SK-N-MC (cell line): ENCODE measurements around the gene STX8.
"Not testable (repeated sequence)": the region's sequence is repeated elsewhere in the genome, so short reads cannot be mapped to it uniquely, and the experiment has no call there.

Experiments used
- DNase-seq: peaks from one replicate; pipeline ENCODE4 v3.0.0-alpha.2; 2011; ENCODE audit warnings: low read depth, low spot score
- H3K27ac ChIP-seq: fragments of 200-600 bp; sonication (generic); 2 replicates; pipeline ENCODE4 v1.5.1; 2016; ENCODE audit warnings: mixed run types
- H3K36me3 ChIP-seq: fragments of 200-600 bp; sonication (generic); 2 replicates; pipeline ENCODE4 v1.6.1; 2017; ENCODE audit warnings: antibody characterized with exemption, low read length, mixed read lengths; ENCODE audit not compliant: insufficient read depth
- H3K4me3 ChIP-seq: fragments of 200-600 bp; sonication (generic); 2 replicates; pipeline ENCODE4 v1.5.1; 2016
- H3K9ac ChIP-seq: fragments of 200-600 bp; sonication (generic); 2 replicates; pipeline ENCODE4 v1.8.0; 2017; ENCODE audit warnings: mixed run types, mixed read lengths; ENCODE audit not compliant: insufficient read length
- H3K9me3 ChIP-seq: fragments of 200-600 bp; sonication (generic); 2 replicates; pipeline ENCODE4 v1.6.1; 2017; ENCODE audit warnings: low read depth, mild to moderate bottlenecking, antibody characterized with exemption, low read length, moderate library complexity, mixed read lengths
- EZH2 ChIP-seq: fragments of 200-600 bp; sonication (generic); IDR thresholded peaks from one replicate; pipeline ENCODE4 v1.6.1; 2017; ENCODE audit warnings: antibody characterized with exemption
- FOXP2 ChIP-seq: optimal IDR thresholded peaks from 2 replicates; pipeline ENCODE3; 2011; ENCODE audit warnings: mild to moderate bottlenecking, moderate library complexity; ENCODE audit not compliant: insufficient read depth; ENCODE audit errors: extremely low read length, control extremely low read depth
- POLR2AphosphoS5 ChIP-seq: IDR thresholded peaks from 2 replicates; pipeline ENCODE4 v1.6.1; 2012; ENCODE audit warnings: mild to moderate bottlenecking, low read depth, low read length, borderline replicate concordance

The STX8 gene

DNA sequence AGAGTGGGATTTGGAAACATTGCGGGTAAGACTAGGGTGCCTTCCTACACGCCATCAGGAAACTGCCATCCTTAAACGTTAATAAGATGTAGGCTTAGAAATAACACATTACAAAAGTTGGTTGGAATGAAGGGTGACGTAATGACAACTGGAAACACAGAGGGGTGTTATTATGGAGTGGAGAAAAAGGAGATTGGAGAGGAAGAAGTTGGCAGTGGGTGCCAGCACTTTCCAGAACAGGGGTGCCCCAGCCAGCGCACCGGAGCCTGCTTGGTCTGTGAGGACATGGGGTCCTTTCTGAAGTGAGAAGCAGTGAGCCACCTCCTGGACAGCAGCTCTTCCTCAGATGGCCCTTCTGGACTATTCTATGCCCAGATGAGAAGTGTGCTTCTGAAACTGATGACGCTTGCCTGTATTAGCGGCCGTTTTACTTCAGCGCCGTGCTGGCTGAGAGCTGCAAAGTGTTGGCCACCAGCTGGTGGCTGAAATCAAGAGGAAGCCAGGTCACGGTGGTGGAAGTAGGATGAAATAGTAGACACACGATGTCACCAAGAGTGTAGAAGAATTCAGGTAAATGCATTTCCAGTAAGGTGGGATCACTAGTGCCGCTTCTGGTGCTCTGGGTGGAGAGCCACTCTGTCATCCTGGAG, 309.5 kb downstream of the STX8 start:
- no peak overlapping the region for H3K9ac ChIP-seq
- no peaks in the 10 kb centered on the region for H3K36me3 ChIP-seq
- TF ChIP-seq FOXP2 (no peak), EZH2 (no peak), POLR2AphosphoS5 (no peak)
- DNase-seq: no peak
- no peak overlapping the region for H3K4me3 ChIP-seq
- no peak overlapping the region for H3K27ac ChIP-seq
- H3K9me3 ChIP-seq: no peaks in the 10 kb centered on the region

GRCh38 chr17:9261081-9262012, 314.3 kb downstream of the STX8 start:
- no peaks in the 10 kb centered on the region for H3K36me3 ChIP-seq
- H3K9ac ChIP-seq: no peak overlapping the region
- H3K9me3 ChIP-seq: no peaks in the 10 kb centered on the region
- no peak for TF ChIP-seq POLR2AphosphoS5
- no peak for TF ChIP-seq EZH2
- no peak for TF ChIP-seq FOXP2
- no peak overlapping the region for H3K4me3 ChIP-seq
- no peak for DNase-seq
- no peak overlapping the region for H3K27ac ChIP-seq

DNA sequence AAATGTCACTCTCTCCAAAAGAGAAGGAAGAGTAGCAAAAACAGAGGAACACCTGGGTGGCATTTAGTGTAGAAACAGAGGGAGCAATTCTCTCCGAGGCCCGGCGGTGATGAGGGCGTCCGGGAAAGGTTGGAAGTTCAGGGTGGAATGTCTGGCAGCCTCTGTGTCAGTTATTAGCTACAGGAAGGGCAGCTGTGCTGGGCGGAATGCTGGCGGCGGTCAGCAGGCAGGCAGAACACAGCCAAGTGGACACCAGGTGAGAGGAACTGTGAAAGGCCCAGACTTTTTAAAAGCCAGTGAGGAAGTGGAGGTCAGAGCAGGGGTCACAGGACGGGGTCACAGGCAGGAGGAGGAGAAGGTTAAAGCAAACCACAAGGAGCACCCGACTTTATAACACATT, 316.2 kb downstream of the STX8 start:
- TF ChIP-seq EZH2 (no peak), POLR2AphosphoS5 (no peak), FOXP2 (no peak)
- DNase-seq: no peak
- Histone ChIP-seq H3K9me3 (no peaks in the 10 kb centered on the region), H3K4me3 (no peak overlapping the region), H3K27ac (no peak overlapping the region), H3K9ac (no peak overlapping the region), H3K36me3 (no peaks in the 10 kb centered on the region)

- no peak overlapping the region for H3K9ac ChIP-seq
- no peak for DNase-seq
- H3K27ac ChIP-seq: no peak overlapping the region
- H3K36me3 ChIP-seq: no peaks in the 10 kb centered on the region
- H3K9me3 ChIP-seq: no peaks in the 10 kb centered on the region
- TF ChIP-seq EZH2: no peak
- TF ChIP-seq POLR2AphosphoS5: no peak
- TF ChIP-seq FOXP2: no peak
- H3K4me3 ChIP-seq: no peak overlapping the region
These were observed 317.3 kb downstream of the STX8 start for GRCh38 chr17:9258115-9259015.

- H3K9me3 ChIP-seq, H3K36me3 ChIP-seq, H3K9ac ChIP-seq, H3K4me3 ChIP-seq, H3K27ac ChIP-seq, DNase-seq: not testable (repeated sequence)
These were observed 318.0 kb downstream of the STX8 start for GRCh38 chr17:9257630-9257965.

GRCh38 chr17:9256751-9257629, 318.6 kb downstream of the STX8 start:
- no peak for DNase-seq
- H3K9ac ChIP-seq: no peak overlapping the region
- no peak overlapping the region for H3K27ac ChIP-seq
- no peak for TF ChIP-seq EZH2
- TF ChIP-seq POLR2AphosphoS5: no peak
- no peak for TF ChIP-seq FOXP2
- H3K4me3 ChIP-seq: no peak overlapping the region
- no peaks in the 10 kb centered on the region for H3K9me3 ChIP-seq
- H3K36me3 ChIP-seq: no peaks in the 10 kb centered on the region

DNA sequence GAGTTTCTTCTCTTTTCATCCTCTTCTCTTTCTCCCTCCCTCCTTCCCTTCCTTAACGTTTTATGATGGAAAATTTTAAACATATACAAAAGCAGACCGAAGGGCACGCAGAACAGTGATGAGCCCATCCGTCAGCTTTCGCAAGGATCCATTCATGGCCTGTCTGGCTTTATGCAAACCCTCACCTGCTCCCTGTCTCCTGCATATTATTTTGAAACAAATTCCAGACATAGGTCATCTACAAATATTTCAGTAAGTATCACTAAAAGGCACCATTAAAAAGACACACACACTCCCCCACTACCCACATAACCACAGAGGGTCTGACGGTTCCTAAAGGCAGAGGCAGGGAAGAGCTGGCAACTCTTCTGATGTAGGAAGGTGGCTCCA, 319.3 kb downstream of the STX8 start:
- Histone ChIP-seq H3K36me3 (no peaks in the 10 kb centered on the region), H3K9ac (no peak overlapping the region), H3K4me3 (no peak overlapping the region), H3K27ac (no peak overlapping the region), H3K9me3 (no peaks in the 10 kb centered on the region)
- no peak for DNase-seq
- TF ChIP-seq EZH2 (no peak), FOXP2 (no peak), POLR2AphosphoS5 (no peak)

- TF ChIP-seq FOXP2 (no peak), POLR2AphosphoS5 (no peak), EZH2 (no peak)
- H3K36me3 ChIP-seq: no peaks in the 10 kb centered on the region
- H3K4me3 ChIP-seq: no peak overlapping the region
- DNase-seq: no peak
- H3K27ac ChIP-seq: no peak overlapping the region
- H3K9ac ChIP-seq: no peak overlapping the region
- H3K9me3 ChIP-seq: no peaks in the 10 kb centered on the region
These were observed 319.8 kb downstream of the STX8 start for GRCh38 chr17:9255833-9256232.
